HG03442 (cell line): ENCODE measurements around the gene LIMK2.

Experiments used
- ATAC-seq: cut with Tn5 transposase; IDR thresholded peaks from one replicate; pipeline ENCODE4 v1.9.1; 2021; ENCODE audit warnings: mild to moderate bottlenecking, moderate library complexity; ENCODE audit not compliant: unreplicated experiment

The LIMK2 gene

DNA sequence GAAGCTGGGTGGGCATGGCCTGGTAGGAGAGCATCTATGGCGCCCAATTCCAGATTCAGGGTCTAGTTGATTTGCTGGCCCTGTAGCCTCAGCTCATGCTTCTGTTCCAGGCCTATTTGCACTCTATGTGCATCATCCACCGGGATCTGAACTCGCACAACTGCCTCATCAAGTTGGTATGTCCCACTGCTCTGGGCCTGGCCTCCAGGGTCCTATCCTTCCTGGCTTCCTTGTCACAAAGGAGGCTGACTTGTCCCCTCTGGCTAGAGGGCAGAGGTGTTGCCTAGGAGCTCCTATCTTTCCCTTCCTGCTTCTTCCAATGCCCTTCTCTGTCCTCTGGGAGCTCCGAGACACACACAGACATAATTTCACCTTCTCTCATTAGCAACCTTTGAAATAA, 58.9 kb downstream of the LIMK2 start:
- ATAC-seq, result no peak

DNA sequence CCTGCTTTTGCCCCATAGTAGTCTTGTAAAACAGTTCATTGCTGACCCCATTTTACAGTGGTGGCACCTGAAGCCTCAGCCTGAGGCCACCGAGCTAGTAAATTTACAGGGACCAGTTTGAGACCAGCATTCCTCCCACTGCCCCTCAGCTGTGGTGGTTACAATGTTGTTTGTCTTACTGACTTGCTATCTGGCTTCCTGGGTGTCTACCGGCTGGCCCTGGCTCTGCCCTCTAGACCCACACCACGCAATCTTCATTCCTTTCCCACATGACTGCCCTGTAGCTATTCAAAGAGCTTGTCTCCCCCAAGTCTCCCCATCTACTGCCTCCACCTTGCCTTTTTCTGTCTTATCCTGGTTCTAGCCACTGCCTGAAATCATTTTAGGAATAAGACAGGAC, 59.4 kb downstream of the LIMK2 start:
- ATAC-seq, result no peak

DNA sequence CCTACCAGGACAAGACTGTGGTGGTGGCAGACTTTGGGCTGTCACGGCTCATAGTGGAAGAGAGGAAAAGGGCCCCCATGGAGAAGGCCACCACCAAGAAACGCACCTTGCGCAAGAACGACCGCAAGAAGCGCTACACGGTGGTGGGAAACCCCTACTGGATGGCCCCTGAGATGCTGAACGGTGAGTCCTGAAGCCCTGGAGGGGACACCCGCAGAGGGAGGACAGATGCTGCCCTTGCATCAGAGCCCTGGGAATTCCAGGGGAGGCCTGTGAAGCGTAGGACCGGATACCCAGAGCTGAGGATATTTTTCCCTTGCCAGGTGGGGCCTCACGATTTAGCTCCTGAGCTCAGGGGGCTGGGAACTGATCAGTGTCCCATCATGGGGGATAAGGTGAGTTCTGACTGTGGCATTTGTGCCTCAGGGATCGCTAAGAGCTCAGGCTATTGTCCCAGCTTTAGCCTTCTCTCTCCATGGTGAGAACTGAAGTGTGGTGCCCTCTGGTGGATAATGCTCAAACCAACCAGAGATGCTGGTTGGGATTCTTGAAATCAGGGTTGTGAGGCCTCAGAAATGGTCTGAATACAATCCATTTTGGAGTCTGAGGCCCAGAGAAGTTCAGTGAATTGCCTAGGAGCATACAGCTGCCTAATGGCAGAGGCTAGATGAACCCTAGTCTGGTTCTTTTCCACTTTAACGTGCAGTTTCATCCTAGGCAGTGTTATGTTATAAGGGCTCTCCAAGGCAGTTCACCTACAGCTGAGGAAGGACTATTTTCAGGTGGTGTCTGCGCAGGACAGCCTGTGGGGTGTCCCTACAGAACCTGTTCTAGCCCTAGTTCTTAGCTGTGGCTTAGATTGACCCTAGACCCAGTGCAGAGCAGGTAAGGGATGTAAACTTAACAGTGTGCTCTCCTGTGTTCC, 60.7 kb downstream of the LIMK2 start:
- ATAC-seq, result no peak

DNA sequence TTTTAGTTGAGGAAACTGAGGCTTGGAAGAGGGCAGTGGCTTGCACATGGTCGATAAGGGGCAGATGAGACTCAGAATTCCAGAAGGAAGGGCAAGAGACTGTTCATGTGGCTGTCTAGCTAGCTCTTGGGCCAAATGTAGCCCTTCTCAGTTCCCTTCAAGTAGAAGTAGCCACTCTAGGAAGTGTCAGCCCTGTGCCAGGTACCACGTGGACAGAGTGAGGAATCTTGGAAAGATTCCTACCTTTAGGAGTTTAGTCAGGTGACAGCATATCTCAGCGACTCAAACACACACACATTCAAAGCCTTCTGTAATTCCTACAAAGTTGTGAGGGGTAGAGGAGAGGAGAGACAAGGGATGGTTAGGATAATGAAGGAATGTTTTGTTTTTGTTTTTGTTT, 61.9 kb downstream of the LIMK2 start:
- ATAC-seq, result no peak

- no peak for ATAC-seq
Measured at GRCh38 chr22:31275018-31275417, 62.9 kb downstream of the LIMK2 start.

DNA sequence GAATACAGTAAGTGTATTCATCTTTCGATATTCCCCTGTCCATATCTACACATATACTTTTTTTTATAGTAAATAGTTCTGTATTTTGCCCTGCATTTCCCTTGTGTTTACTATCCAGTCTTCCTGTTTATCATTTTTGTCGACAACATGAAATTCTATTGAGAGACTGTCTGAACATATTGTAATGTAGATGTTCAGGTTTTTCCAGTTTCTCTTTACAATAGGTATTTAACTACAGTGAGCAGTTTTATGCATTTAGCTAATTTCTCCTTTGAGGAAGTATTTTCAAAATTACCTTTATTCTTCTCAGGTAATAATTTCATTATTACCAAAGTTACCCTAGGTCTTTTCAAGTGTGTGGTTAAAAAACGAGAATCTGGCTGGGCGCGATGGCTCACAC, 63.5 kb downstream of the LIMK2 start:
- ATAC-seq, result no peak

DNA sequence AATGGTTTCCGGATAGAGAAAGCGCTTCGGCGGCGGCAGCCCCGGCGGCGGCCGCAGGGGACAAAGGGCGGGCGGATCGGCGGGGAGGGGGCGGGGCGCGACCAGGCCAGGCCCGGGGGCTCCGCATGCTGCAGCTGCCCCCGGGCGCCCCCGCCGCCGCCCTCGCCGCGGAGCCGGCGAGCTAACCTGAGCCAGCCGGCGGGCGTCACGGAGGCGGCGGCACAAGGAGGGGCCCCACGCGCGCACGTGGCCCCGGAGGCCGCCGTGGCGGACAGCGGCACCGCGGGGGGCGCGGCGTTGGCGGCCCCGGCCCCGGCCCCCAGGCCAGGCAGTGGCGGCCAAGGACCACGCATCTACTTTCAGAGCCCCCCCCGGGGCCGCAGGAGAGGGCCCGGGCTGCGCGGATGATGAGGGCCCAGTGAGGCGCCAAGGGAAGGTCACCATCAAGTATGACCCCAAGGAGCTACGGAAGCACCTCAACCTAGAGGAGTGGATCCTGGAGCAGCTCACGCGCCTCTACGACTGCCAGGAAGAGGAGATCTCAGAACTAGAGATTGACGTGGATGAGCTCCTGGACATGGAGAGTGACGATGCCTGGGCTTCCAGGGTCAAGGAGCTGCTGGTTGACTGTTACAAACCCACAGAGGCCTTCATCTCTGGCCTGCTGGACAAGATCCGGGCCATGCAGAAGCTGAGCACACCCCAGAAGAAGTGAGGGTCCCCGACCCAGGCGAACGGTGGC, 64.5 kb downstream of the LIMK2 start:
- ATAC-seq, result no peak

- ATAC-seq, result no peak
Measured at GRCh38 chr22:31277741-31278140, 65.6 kb downstream of the LIMK2 start.

GRCh38 chr22:31278151-31278621, 66.1 kb downstream of the LIMK2 start:
- ATAC-seq, result no peak

DNA sequence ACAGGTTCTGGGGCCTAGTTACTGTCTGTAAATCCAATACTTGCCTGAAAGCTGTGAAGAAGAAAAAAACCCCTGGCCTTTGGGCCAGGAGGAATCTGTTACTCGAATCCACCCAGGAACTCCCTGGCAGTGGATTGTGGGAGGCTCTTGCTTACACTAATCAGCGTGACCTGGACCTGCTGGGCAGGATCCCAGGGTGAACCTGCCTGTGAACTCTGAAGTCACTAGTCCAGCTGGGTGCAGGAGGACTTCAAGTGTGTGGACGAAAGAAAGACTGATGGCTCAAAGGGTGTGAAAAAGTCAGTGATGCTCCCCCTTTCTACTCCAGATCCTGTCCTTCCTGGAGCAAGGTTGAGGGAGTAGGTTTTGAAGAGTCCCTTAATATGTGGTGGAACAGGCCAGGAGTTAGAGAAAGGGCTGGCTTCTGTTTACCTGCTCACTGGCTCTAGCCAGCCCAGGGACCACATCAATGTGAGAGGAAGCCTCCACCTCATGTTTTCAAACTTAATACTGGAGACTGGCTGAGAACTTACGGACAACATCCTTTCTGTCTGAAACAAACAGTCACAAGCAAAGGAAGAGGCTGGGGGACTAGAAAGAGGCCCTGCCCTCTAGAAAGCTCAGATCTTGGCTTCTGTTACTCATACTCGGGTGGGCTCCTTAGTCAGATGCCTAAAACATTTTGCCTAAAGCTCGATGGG, 66.7 kb downstream of the LIMK2 start:
- no peak for ATAC-seq

DNA sequence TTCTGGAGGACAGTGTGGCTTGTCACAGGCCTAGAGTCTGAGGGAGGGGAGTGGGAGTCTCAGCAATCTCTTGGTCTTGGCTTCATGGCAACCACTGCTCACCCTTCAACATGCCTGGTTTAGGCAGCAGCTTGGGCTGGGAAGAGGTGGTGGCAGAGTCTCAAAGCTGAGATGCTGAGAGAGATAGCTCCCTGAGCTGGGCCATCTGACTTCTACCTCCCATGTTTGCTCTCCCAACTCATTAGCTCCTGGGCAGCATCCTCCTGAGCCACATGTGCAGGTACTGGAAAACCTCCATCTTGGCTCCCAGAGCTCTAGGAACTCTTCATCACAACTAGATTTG, 67.2 kb downstream of the LIMK2 start:
- ATAC-seq, result no peak

DNA sequence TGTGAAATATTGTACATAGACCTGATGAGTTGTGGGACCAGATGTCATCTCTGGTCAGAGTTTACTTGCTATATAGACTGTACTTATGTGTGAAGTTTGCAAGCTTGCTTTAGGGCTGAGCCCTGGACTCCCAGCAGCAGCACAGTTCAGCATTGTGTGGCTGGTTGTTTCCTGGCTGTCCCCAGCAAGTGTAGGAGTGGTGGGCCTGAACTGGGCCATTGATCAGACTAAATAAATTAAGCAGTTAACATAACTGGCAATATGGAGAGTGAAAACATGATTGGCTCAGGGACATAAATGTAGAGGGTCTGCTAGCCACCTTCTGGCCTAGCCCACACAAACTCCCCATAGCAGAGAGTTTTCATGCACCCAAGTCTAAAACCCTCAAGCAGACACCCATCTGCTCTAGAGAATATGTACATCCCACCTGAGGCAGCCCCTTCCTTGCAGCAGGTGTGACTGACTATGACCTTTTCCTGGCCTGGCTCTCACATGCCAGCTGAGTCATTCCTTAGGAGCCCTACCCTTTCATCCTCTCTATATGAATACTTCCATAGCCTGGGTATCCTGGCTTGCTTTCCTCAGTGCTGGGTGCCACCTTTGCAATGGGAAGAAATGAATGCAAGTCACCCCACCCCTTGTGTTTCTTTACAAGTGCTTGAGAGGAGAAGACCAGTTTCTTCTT, 67.9 kb downstream of the LIMK2 start:
- ATAC-seq, result no peak

GRCh38 chr22:31281733-31282132, 69.6 kb downstream of the LIMK2 start:
- ATAC-seq, result no peak

DNA sequence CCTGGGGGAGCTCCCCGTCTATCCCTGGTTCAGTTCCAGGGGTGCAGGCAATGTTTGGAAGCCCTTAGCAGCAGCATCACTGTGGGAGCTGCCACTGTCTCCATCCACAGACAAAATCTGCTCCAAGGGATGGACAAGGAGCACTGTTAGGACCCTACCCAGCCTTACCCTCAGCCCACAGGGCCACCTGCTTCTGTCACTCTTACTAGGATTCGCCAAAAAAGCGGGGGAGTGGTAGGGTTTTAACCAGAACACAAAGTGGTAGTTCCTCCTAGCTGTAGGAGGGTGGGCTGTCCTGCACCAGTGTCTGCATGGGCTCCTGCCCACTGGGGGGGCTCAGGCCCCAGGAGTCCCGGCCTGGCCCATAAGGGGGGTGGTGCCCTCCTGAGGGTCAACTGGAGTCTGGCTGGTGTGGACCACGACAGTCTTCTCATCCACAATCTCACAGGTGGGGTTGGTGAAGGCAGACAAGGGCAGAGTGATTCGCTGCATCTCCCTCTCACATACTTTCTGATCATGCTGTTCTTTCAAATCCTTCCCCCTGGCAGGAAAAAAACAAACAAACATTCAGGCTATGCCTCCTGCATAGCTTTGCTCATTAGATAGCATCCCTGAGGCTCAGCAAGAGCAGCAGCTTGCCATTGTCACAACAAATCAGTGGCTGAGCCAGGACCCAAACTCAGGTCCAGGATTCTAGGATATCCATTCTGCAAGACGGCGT, 70.8 kb downstream of the LIMK2 start:
- no peak for ATAC-seq

- ATAC-seq, result no peak
Measured at GRCh38 chr22:31284281-31285155, 72.4 kb downstream of the LIMK2 start.

DNA sequence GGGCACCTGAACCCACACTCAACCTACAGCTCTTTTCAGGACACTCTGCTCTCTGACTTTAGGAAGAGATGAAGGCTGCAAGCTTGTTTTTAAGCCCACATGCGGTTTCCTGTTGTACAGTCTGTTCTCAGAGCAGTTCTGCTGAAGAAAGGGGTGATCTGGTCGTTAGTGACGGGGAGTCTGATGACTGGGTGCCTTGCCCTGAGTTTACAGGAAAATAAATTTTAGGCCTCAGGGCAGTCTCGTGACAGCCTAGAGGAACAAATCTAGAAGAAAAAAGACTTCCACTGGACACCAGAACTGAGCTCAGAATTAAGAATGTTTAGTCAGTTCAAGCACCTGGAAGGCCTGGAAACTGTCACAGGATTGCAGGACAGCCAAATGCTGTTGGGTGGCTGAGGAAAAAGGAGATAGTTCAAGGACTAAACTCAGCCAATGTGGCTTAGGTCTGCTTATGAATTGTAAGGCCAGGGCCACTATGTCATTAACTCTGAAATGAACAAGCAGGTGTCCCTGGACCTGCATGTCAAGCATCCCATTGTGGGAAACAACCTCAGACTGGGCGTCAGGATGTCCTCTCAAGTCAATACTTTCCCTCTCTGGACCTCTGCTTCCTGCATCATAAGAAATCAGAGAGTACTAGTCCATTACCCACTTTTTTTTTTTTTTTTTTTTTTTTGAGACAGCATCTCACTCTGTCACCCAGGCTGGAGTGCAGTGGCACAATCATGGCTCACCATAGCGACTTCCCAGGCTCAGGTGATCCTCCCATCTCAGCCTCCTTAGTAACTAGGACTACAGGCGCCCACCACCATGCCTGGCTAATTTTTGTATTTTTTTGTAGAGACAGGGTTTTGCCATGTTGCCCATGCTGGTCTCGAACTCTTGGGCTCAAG, 74.5 kb downstream of the LIMK2 start:
- no peak for ATAC-seq

- no peak for ATAC-seq
Measured at GRCh38 chr22:31287818-31288495, 75.9 kb downstream of the LIMK2 start.
